CD4-positive, alpha-beta T cell treated with Interleukin-6 for 4 hours (primary cell): ENCODE data around the gene PDE5A.

Source experiments
- DNase-seq: peaks from one replicate; pipeline ENCODE4 v3.0.0-alpha.2; 2020; ENCODE audit warnings: mixed read lengths

PDE5A gene

GRCh38 chr4:119580293-119580692, 48.3 kb downstream of the PDE5A start:
- DNase-seq: no peak

- DNase-seq: no peak
Observed at GRCh38 chr4:119579823-119580222, 48.8 kb downstream of the PDE5A start.

- no peak for DNase-seq
Observed at GRCh38 chr4:119570401-119570800, 58.2 kb downstream of the PDE5A start.

GRCh38 chr4:119564106-119564505, 64.5 kb downstream of the PDE5A start:
- no peak for DNase-seq

- DNase-seq: no peak
Observed at GRCh38 chr4:119559044-119559647, 69.5 kb downstream of the PDE5A start.

- DNase-seq: no peak
Observed at GRCh38 chr4:119550857-119551532, 77.6 kb downstream of the PDE5A start.

GRCh38 chr4:119549639-119550038, 79.0 kb downstream of the PDE5A start:
- no peak for DNase-seq

- DNase-seq: no peak
Observed at GRCh38 chr4:119543779-119544178, 84.8 kb downstream of the PDE5A start.

- DNase-seq: no peak
Observed at GRCh38 chr4:119543187-119543586, 85.4 kb downstream of the PDE5A start.

GRCh38 chr4:119540249-119540648, 88.4 kb downstream of the PDE5A start:
- DNase-seq: no peak

- no peak for DNase-seq
Observed at GRCh38 chr4:119537586-119537985, 91.0 kb downstream of the PDE5A start.

- DNase-seq: no peak
Observed at GRCh38 chr4:119536572-119537528, 91.8 kb downstream of the PDE5A start.

GRCh38 chr4:119532319-119532718, 96.3 kb downstream of the PDE5A start:
- DNase-seq: no peak

GRCh38 chr4:119529788-119530187, 98.8 kb downstream of the PDE5A start:
- no peak for DNase-seq

GRCh38 chr4:119526786-119527550, 101.6 kb downstream of the PDE5A start:
- DNase-seq: no peak

GRCh38 chr4:119525771-119526712, 102.6 kb downstream of the PDE5A start:
- DNase-seq: no peak

GRCh38 chr4:119525005-119525749, 103.4 kb downstream of the PDE5A start:
- no peak for DNase-seq

GRCh38 chr4:119523399-119523798, 105.2 kb downstream of the PDE5A start:
- DNase-seq: no peak

GRCh38 chr4:119521268-119521667, 107.3 kb downstream of the PDE5A start:
- no peak for DNase-seq

- DNase-seq: no peak
Observed at GRCh38 chr4:119518915-119519410, 109.6 kb downstream of the PDE5A start.
